Transverse colon (tissue), 4 donors: ENCODE measurements around the gene TMED7. TPM values are rescaled to one million over a fixed set of nuclear protein-coding genes. Genes with fewer than 3 reads are reported as not detected.

Source experiments
- DNase-seq: peaks from one replicate; pipeline ENCODE4 v3.0.0-alpha.2; 2019
- H3K27ac ChIP-seq, 4 donors: fragments of 200-600 bp; sonication (generic); 2 replicates each; pipeline ENCODE4 v1.5.1; 2016 to 2018; ENCODE audit warnings: inconsistent platforms in 4 of 4
- H3K27me3 ChIP-seq: fragments of 200-600 bp; sonication (generic); 2 replicates; pipeline ENCODE4 v1.5.1; 2017; ENCODE audit warnings: inconsistent platforms
- H3K36me3 ChIP-seq, 4 donors: fragments of 200-600 bp; sonication (generic); 2 replicates each; pipeline ENCODE4 v1.5.1; 2017 to 2019; ENCODE audit warnings: inconsistent platforms in 4 of 4
- H3K4me1 ChIP-seq, 4 donors: fragments of 200-600 bp; sonication (generic); 2 replicates each; pipeline ENCODE4 v1.5.1; 2017 to 2020; ENCODE audit warnings: inconsistent platforms in 4 of 4
- H3K4me3 ChIP-seq, 4 donors: fragments of 200-600 bp; sonication (generic); 1 replicate in 1 of 4; 2 replicates in 3 of 4; pipeline versions ENCODE4 v1.5.1 to v1.6.1; 2017 to 2019; ENCODE audit warnings: inconsistent platforms in 4 of 4
- H3K9me3 ChIP-seq, 2 donors: fragments of 200-600 bp; sonication (generic); 2 replicates each; pipeline ENCODE4 v1.5.1; 2017 to 2019; ENCODE audit warnings: inconsistent platforms in 2 of 2
- CTCF ChIP-seq, 5 experiments: fragments of 200-600 bp in 3 of 5; fragments of 450-650 bp in 2 of 5; sonication (generic) in 3 of 5; IDR thresholded peaks; 1 replicate in 2 of 5; 2 replicates in 3 of 5; pipeline ENCODE4 v1.5.1; 2016 to 2017; ENCODE audit warnings: antibody characterized with exemption in 5 of 5, inconsistent platforms in 3 of 5, mild to moderate bottlenecking in 2 of 5, moderate library complexity in 1 of 5
- EP300 ChIP-seq: sonication (generic); formaldehyde crosslinking; IDR thresholded peaks from one replicate; pipeline ENCODE4 v1.6.1; 2017; ENCODE audit warnings: antibody characterized with exemption, low read depth
- POLR2A ChIP-seq: fragments of 450-650 bp; IDR thresholded peaks from one replicate; pipeline ENCODE4 v1.6.1; 2016; ENCODE audit warnings: antibody characterized with exemption, mild to moderate bottlenecking, moderate library complexity
- POLR2AphosphoS5 ChIP-seq, 3 donors: sonication (generic); formaldehyde crosslinking; IDR thresholded peaks; one replicate each; pipeline ENCODE4 v1.6.1; 2016; ENCODE audit warnings: antibody characterized with exemption in 3 of 3
- WGBS, 2 donors: methylation state at CpG; one replicate each; pipeline ENCODE4 v1.1.5; 2018; ENCODE audit warnings: low coverage in 1 of 2; 5-methylcytosine and 5-hydroxymethylcytosine counted together
- in situ Hi-C, 4 donors: fragments of 200-750 bp; cut with MboI; loops; one replicate each; pipeline versions ENCODE4 v1.15.0 to v1.15.1; 2017; ENCODE audit warnings: low sequenced_read_pairs in 3 of 4, low pct_ligation_motif_present in 1 of 4, low pct_unique_long_range_greater_than_20kb in 1 of 4
- intact Hi-C: fragments of 100-400 bp; cut with DNase I; formaldehyde crosslinking; loops from one replicate; pipeline ENCODE4 v1.15.1; 2023; ENCODE audit warnings: low total_unique reads
- total RNA-seq, 4 donors: library from RNA; depleted of rRNA; stranded (reverse); fragments of >200 nt; gene quantifications; one replicate each; pipeline ENCODE4 v1.1.0, GENCODE V29; 2016

The TMED7 gene
- total RNA-seq, 4 donors from 2014 or later, result 29.9 to 122 (median 98.2) TPM

- H3K36me3 ChIP-seq, result no peaks in the 10 kb centered on the region
- no peaks in the 10 kb centered on the region for H3K9me3 ChIP-seq
- 80 to 91% methylated on average over 1 to 2 of the region's 2 CpGs for WGBS, 2 donors
- H3K4me1 ChIP-seq, result no peaks in the 10 kb centered on the region
- no peaks in the 10 kb centered on the region for H3K27me3 ChIP-seq
- no peak overlapping the region for H3K4me3 ChIP-seq
- no peak overlapping the region for H3K27ac ChIP-seq
- no peak for DNase-seq
- intact Hi-C loops, result no loop called here
- TF ChIP-seq POLR2A (no peak), EP300 (no peak), POLR2AphosphoS5 (IDR thresholded peaks at IDR 0.05) (no peak), CTCF (IDR thresholded peaks at IDR 0.05) (no peak)
- in situ Hi-C loops, result no loop called here
Measured at GRCh38 chr5:115565233-115565632, 60.6 kb downstream of the TMED7 start.

Other genes starting within 250 kb of the TMED7 start
- 10 to 100 TPM in 3 of 4 donors, 1 to 10 TPM in 1; 5.8 to 46.0 (median 40.0) TPM for gene FEM1C, start 81.3 kb downstream of the TMED7 start, total RNA-seq
- 1 to 10 TPM in 1 of 4 donors, under 1 TPM in 1, not detected in 2; 0.68 to 1.1 TPM for gene TICAM2, start 23.6 kb downstream of the TMED7 start, total RNA-seq
- 10 to 100 TPM in 1 of 4 donors, 1 to 10 TPM in 1, under 1 TPM in 1, not detected in 1; 0.40 to 10.4 (median 4.4) TPM for gene CDO1, start 190.6 kb upstream of the TMED7 start, total RNA-seq
- 10 to 100 TPM; 18.7 to 51.3 (median 31.4) TPM for gene ATG12, start 215.5 kb upstream of the TMED7 start, total RNA-seq
- 100 to 1,000 TPM in 1 of 4 donors, 10 to 100 TPM in 3; 54.2 to 258 (median 65.7) TPM for gene AP3S1, start 215.9 kb upstream of the TMED7 start, total RNA-seq